H1 (cell line): ENCODE data around the gene PRELID1. TPM values are rescaled to one million over a fixed set of nuclear protein-coding genes. Genes with fewer than 3 reads are reported as not detected.

ENCODE experiments used
- EGR1 ChIP-seq: IDR thresholded peaks from 2 replicates; pipeline ENCODE4 v1.6.1; 2011; ENCODE audit warnings: low read depth, low read length, borderline replicate concordance
- SP4 ChIP-seq: IDR thresholded peaks from 2 replicates; pipeline ENCODE4 v1.6.1; 2012; ENCODE audit warnings: low read length, inconsistent platforms
- polyA plus RNA-seq, 7 experiments: library from polyadenylated mRNA; depleted of rRNA in 3 of 7; stranded (reverse) in 5 of 7; unstranded in 2 of 7; fragments of >200 nt in 5 of 7; fragments of 200-250 nt in 2 of 7; gene quantifications; 1 replicate in 5 of 7; 2 replicates in 1 of 7; 4 replicates in 1 of 7; pipeline versions ENCODE4 v1.2.1 to v1.2.3, GENCODE V29; 2011 to 2013; ENCODE audit warnings: missing spikeins in 2 of 7, mixed read lengths in 2 of 7
- total RNA-seq: library from RNA; stranded (reverse); fragmentation: NEBNext Ultra II Directional; extraction: Animal tissue kit (Norgen Biotek cat#: 25700); gene quantifications from 2 replicates; pipeline ENCODE4 v1.2.1, GENCODE V29; 2021

PRELID1 gene
- total and polyA plus RNA-seq, 2 of the 8 experiments (the other 6 are each of a cell fraction or from before 2014, with no cell fraction given), result 272 to 428 TPM

DNA sequence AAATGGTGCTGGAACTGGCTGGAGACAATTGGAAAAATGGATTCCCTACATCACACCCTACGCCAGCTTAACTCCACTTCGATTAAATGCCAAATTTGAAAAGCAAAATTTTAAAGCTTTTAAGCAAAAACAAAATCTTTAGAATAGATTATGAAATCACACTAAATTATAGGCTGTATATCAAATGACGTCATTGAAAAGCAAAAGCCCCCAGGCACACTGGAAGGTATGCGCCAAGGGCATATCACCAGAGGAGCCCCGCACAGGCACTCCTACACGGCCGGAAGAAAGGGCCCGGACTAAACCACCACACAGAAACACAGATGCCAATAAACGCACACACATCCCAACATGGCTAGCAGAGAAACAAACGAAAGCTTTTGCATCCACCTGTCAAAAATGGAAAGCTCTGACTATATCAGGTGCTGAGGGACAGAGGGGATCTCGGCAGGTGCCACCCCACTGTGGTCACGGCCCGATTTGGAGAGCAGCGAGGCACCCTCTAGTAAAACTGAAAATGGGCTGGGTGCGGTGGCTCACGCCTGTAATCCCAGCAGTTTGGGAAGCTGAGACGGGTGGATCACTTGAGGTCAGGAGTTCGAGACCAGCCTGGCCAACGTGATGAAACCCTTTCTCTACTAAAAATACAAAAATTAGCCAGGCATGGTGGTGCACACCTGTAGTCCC is 25.1 kb downstream of the PRELID1 start (continued):
- TF ChIP-seq EGR1 (no peak), SP4 (no peak)
